ENCODE results near the gene UMOD.

- TF ChIP-seq, protein P1, sequence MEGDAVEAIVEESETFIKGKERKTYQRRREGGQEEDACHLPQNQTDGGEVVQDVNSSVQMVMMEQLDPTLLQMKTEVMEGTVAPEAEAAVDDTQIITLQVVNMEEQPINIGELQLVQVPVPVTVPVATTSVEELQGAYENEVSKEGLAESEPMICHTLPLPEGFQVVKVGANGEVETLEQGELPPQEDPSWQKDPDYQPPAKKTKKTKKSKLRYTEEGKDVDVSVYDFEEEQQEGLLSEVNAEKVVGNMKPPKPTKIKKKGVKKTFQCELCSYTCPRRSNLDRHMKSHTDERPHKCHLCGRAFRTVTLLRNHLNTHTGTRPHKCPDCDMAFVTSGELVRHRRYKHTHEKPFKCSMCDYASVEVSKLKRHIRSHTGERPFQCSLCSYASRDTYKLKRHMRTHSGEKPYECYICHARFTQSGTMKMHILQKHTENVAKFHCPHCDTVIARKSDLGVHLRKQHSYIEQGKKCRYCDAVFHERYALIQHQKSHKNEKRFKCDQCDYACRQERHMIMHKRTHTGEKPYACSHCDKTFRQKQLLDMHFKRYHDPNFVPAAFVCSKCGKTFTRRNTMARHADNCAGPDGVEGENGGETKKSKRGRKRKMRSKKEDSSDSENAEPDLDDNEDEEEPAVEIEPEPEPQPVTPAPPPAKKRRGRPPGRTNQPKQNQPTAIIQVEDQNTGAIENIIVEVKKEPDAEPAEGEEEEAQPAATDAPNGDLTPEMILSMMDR (IDR thresholded peaks at IDR 0.05; ENCODE audit: low read length): no peak
- no peak for TF ChIP-seq EZH2 (IDR thresholded peaks at IDR 0.05; ENCODE audit: borderline replicate concordance, low read length)
Observed at GRCh38 chr16:20302389-20302788, 50.1 kb downstream of the UMOD start.

Measured in OCI-LY1 (cell line).